ENCODE measurements around the gene CMPK2.

The CMPK2 gene

GRCh38 chr2:6800553-6800952, 65.2 kb downstream of the CMPK2 start:
- Histone ChIP-seq H3K4me1 (ENCODE audit: control insufficient read depth in 5 of 5, insufficient read depth in 5 of 5, low read length in 5 of 5) (peaks cover 0 to 4% (median 0%) of the 10 kb centered on the region in 5 donors), H3K36me3 (ENCODE audit: control insufficient read depth in 5 of 5, insufficient read depth in 5 of 5, low read length in 5 of 5) (no peaks in the 10 kb centered on the region), H3K4me3 (ENCODE audit: low read depth in 1 of 5, low read length in 5 of 5) (no peak overlapping the region), H3K27ac (ENCODE audit: low read depth, low read length) (no peak overlapping the region), H3K27me3 (ENCODE audit: control insufficient read depth in 5 of 5, insufficient read depth in 4 of 5, low read length in 5 of 5) (peaks cover 0 to 4% (median 2%) of the 10 kb centered on the region in 5 donors), H3K9ac (ENCODE audit: low read length in 5 of 5) (no peak overlapping the region), H3K9me3 (ENCODE audit: control insufficient read depth in 5 of 5, low read length in 5 of 5) (no peaks in the 10 kb centered on the region)

Data from subcutaneous abdominal adipose tissue (tissue), 5 donors.